BJ (cell line): ENCODE data around the gene CTDSP2. TPM values are rescaled to one million over a fixed set of nuclear protein-coding genes. Genes with fewer than 3 reads are reported as not detected.

Source experiments
- CTCF ChIA-PET: fragments of 350-600 bp; formaldehyde crosslinking; extraction: SDS; loops from one replicate; lab custom pipeline; 2021; ENCODE audit warnings: antibody characterized with exemption, inconsistent platforms; lab: Yijun Ruan, JAX
- POLR2A ChIA-PET: fragments of 300-600 bp; sonication (Branson Sonifier 250); formaldehyde crosslinking; extraction: SDS; loops from one replicate; lab custom pipeline; 2021; ENCODE audit warnings: antibody characterized with exemption; lab: Charles Lee
- DNase-seq: peaks from one replicate; pipeline ENCODE4 v3.0.0-alpha.2; 2011; ENCODE audit warnings: low read depth
- H3K27me3 ChIP-seq: 2 replicates; pipeline ENCODE4 v1.6.0; 2011; ENCODE audit warnings: low read length; ENCODE audit not compliant: control insufficient read depth, insufficient read depth
- H3K36me3 ChIP-seq: 2 replicates; pipeline ENCODE4 v1.5.1; 2011; ENCODE audit warnings: low read length; ENCODE audit not compliant: control insufficient read depth, insufficient read depth
- H3K4me3 ChIP-seq: 2 replicates; pipeline ENCODE4 v1.5.1; 2011; ENCODE audit warnings: low read depth, mild to moderate bottlenecking, control low read depth, low read length
- CTCF ChIP-seq: IDR thresholded peaks from 2 replicates; pipeline ENCODE4 v1.5.1; 2011; ENCODE audit warnings: low read depth, mild to moderate bottlenecking, control low read depth, inconsistent platforms, low read length, moderate library complexity; ENCODE audit not compliant: insufficient read depth
- polyA plus RNA-seq: library from polyadenylated mRNA; depleted of rRNA; stranded (reverse); fragments of >200 nt; gene quantifications from 2 replicates; pipeline ENCODE4 v1.2.3, GENCODE V29; 2011

CTDSP2 gene
- polyA plus RNA-seq, 1 experiment = 284 TPM

GRCh38 chr12:57817261-57817989, 29.1 kb downstream of the CTDSP2 start:
- POLR2A ChIA-PET = interaction anchor here (0.7 kb wide), 1 partner anchor 118 kb away, joined by 3 read pairs; no protein-coding TSS in a partner anchor
- CTCF ChIA-PET = interaction anchor here (0.6 to 8.5 kb wide), 7 partner anchors 10 to 83 kb away, joined by 3 to 56 read pairs (median 3); no protein-coding TSS in a partner anchor
- H3K36me3 ChIP-seq = peaks cover 28% of the 10 kb centered on the region
- no peak for DNase-seq
- TF ChIP-seq CTCF = no peak
- no peak overlapping the region for H3K4me3 ChIP-seq
- no peaks in the 10 kb centered on the region for H3K27me3 ChIP-seq

GRCh38 chr12:57816855-57817151, 29.7 kb downstream of the CTDSP2 start:
- DNase-seq = no peak
- H3K36me3 ChIP-seq = peaks cover 24% of the 10 kb centered on the region
- no peaks in the 10 kb centered on the region for H3K27me3 ChIP-seq
- H3K4me3 ChIP-seq = no peak overlapping the region
- ChIA-PET POLR2A (no interaction called here), CTCF (interaction anchor here (1.6 to 8.5 kb wide), 3 partner anchors 14 to 84 kb away, joined by 3 to 56 read pairs (median 10); no protein-coding TSS in a partner anchor)
- no peak for TF ChIP-seq CTCF

- no peaks in the 10 kb centered on the region for H3K27me3 ChIP-seq
- TF ChIP-seq CTCF = no peak
- ChIA-PET CTCF (interaction anchor here (1.0 to 8.5 kb wide), 5 partner anchors 14 to 89 kb away, joined by 3 to 56 read pairs (median 8); no protein-coding TSS in a partner anchor), POLR2A (no interaction called here)
- H3K36me3 ChIP-seq = peaks cover 22% of the 10 kb centered on the region
- DNase-seq = no peak
- H3K4me3 ChIP-seq = no peak overlapping the region
Observed at GRCh38 chr12:57816001-57816854, 30.3 kb downstream of the CTDSP2 start.

GRCh38 chr12:57815177-57816000, 31.1 kb downstream of the CTDSP2 start:
- POLR2A ChIA-PET = no interaction called here
- no peak for DNase-seq
- no peak for TF ChIP-seq CTCF
- CTCF ChIA-PET = interaction anchor here (1.0 to 8.5 kb wide), 4 partner anchors 13 to 90 kb away, joined by 3 to 56 read pairs (median 6); no protein-coding TSS in a partner anchor
- H3K27me3 ChIP-seq = no peaks in the 10 kb centered on the region
- H3K36me3 ChIP-seq = peaks cover 20% of the 10 kb centered on the region
- H3K4me3 ChIP-seq = no peak overlapping the region
